ENCODE results near the gene CER1. TPM values are rescaled to one million over a fixed set of nuclear protein-coding genes. Genes with fewer than 3 reads are reported as not detected.

CER1 gene
- total and polyA plus RNA-seq, 9 of the 15 experiments (the other 6 are each of a cell fraction or from before 2014, with no cell fraction given) = not detected

DNA sequence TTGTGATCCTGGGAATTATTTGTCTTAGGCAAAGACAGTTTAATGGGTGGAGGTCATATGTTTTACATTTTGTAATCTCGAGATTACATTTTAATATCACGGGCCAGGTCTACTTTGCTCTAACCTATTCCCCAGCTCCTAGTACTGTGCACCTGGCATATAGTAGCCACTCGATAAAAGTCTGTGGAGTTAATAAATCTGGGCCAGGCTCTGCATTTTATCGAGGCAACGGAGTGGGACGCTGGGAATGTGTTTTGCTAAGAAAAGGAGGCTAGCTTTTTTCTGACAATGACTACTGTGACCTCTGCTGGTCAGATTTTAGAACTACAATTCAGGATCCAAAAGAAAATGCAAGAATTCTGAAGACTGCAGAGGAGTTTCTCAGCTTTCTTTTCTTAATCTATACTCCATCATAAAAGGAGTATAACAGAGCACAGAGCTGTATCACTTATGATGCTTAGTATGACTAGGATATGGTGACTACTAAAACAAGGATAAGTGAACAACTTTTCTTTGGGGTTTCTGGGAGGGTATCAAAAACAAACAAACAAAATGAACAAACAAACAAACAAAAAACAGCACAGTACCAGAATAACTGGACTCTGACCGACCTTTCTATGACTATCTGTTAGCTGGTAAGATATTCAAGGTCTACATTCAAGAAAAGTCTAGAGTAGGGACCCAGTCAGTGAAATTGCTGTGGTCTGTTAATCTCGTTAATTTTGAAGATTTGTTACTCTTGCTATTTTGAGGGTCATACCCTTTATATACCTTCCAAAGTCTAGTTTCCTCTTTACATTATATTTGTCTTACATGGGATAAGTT is 46.1 kb upstream of the CER1 start (continued):
- TF ChIP-seq, protein P1, sequence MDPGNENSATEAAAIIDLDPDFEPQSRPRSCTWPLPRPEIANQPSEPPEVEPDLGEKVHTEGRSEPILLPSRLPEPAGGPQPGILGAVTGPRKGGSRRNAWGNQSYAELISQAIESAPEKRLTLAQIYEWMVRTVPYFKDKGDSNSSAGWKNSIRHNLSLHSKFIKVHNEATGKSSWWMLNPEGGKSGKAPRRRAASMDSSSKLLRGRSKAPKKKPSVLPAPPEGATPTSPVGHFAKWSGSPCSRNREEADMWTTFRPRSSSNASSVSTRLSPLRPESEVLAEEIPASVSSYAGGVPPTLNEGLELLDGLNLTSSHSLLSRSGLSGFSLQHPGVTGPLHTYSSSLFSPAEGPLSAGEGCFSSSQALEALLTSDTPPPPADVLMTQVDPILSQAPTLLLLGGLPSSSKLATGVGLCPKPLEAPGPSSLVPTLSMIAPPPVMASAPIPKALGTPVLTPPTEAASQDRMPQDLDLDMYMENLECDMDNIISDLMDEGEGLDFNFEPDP (CRISPR knock-in tag; IDR thresholded peaks at IDR 0.05) = no peak
- TF ChIP-seq, protein P2, sequence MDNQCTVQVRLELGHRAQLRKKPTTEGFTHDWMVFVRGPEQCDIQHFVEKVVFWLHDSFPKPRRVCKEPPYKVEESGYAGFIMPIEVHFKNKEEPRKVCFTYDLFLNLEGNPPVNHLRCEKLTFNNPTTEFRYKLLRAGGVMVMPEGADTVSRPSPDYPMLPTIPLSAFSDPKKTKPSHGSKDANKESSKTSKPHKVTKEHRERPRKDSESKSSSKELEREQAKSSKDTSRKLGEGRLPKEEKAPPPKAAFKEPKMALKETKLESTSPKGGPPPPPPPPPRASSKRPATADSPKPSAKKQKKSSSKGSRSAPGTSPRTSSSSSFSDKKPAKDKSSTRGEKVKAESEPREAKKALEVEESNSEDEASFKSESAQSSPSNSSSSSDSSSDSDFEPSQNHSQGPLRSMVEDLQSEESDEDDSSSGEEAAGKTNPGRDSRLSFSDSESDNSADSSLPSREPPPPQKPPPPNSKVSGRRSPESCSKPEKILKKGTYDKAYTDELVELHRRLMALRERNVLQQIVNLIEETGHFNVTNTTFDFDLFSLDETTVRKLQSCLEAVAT (IDR thresholded peaks at IDR 0.05) = no peak
- TF ChIP-seq ZNF282 (CRISPR knock-in tag; IDR thresholded peaks at IDR 0.05) = no peak
- peak; percentile 42; the same call in 1 of the 2 replicates for TF ChIP-seq SMC3 (conservative IDR thresholded peaks at IDR 0.05; ENCODE audit: insufficient read depth, low read depth, low read length)
- TF ChIP-seq ZNF354B (CRISPR knock-in tag; IDR thresholded peaks at IDR 0.05) = no peak
- TF ChIP-seq, protein P3, sequence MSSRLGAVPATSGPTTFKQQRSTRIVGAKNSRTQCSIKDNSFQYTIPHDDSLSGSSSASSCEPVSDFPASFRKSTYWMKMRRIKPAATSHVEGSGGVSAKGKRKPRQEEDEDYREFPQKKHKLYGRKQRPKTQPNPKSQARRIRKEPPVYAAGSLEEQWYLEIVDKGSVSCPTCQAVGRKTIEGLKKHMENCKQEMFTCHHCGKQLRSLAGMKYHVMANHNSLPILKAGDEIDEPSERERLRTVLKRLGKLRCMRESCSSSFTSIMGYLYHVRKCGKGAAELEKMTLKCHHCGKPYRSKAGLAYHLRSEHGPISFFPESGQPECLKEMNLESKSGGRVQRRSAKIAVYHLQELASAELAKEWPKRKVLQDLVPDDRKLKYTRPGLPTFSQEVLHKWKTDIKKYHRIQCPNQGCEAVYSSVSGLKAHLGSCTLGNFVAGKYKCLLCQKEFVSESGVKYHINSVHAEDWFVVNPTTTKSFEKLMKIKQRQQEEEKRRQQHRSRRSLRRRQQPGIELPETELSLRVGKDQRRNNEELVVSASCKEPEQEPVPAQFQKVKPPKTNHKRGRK (tag; IDR thresholded peaks at IDR 0.05) = no peak
- TF ChIP-seq SIN3B (IDR thresholded peaks at IDR 0.05; ENCODE audit: low read depth) = no peak
- TF ChIP-seq, protein P4, sequence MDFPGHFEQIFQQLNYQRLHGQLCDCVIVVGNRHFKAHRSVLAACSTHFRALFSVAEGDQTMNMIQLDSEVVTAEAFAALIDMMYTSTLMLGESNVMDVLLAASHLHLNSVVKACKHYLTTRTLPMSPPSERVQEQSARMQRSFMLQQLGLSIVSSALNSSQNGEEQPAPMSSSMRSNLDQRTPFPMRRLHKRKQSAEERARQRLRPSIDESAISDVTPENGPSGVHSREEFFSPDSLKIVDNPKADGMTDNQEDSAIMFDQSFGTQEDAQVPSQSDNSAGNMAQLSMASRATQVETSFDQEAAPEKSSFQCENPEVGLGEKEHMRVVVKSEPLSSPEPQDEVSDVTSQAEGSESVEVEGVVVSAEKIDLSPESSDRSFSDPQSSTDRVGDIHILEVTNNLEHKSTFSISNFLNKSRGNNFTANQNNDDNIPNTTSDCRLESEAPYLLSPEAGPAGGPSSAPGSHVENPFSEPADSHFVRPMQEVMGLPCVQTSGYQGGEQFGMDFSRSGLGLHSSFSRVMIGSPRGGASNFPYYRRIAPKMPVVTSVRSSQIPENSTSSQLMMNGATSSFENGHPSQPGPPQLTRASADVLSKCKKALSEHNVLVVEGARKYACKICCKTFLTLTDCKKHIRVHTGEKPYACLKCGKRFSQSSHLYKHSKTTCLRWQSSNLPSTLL (IDR thresholded peaks at IDR 0.05) = no peak
- TF ChIP-seq ZFP30 (CRISPR knock-in tag; IDR thresholded peaks at IDR 0.05; ENCODE audit: borderline replicate concordance) = no peak
- TF ChIP-seq, protein P5, sequence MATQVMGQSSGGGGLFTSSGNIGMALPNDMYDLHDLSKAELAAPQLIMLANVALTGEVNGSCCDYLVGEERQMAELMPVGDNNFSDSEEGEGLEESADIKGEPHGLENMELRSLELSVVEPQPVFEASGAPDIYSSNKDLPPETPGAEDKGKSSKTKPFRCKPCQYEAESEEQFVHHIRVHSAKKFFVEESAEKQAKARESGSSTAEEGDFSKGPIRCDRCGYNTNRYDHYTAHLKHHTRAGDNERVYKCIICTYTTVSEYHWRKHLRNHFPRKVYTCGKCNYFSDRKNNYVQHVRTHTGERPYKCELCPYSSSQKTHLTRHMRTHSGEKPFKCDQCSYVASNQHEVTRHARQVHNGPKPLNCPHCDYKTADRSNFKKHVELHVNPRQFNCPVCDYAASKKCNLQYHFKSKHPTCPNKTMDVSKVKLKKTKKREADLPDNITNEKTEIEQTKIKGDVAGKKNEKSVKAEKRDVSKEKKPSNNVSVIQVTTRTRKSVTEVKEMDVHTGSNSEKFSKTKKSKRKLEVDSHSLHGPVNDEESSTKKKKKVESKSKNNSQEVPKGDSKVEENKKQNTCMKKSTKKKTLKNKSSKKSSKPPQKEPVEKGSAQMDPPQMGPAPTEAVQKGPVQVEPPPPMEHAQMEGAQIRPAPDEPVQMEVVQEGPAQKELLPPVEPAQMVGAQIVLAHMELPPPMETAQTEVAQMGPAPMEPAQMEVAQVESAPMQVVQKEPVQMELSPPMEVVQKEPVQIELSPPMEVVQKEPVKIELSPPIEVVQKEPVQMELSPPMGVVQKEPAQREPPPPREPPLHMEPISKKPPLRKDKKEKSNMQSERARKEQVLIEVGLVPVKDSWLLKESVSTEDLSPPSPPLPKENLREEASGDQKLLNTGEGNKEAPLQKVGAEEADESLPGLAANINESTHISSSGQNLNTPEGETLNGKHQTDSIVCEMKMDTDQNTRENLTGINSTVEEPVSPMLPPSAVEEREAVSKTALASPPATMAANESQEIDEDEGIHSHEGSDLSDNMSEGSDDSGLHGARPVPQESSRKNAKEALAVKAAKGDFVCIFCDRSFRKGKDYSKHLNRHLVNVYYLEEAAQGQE (IDR thresholded peaks at IDR 0.05; ENCODE audit: borderline replicate concordance) = peak; percentile 51; the same call in 1 of the 2 replicates
- TF ChIP-seq, protein P5 (CRISPR knock-in tag; IDR thresholded peaks at IDR 0.05; ENCODE audit: low read depth) = no peak
- no peak for TF ChIP-seq POLR2AphosphoS5 (IDR thresholded peaks at IDR 0.05; ENCODE audit: control insufficient read depth, insufficient read depth, low read depth, low read length)

All from K562 (cell line).